Fibroblast of lung (primary cell): ENCODE measurements around the gene SCG3.

Experiments used
- CTCF ChIP-seq, 2 donors: IDR thresholded peaks in 1 of 2; conservative IDR thresholded peaks in 1 of 2; 1 replicate in 1 of 2; 2 replicates in 1 of 2; pipeline ENCODE4 v1.5.1; 2011 to 2012; ENCODE audit warnings: low read length in 2 of 2, control low read depth in 1 of 2, inconsistent platforms in 1 of 2, low read depth in 1 of 2, mild to moderate bottlenecking in 1 of 2
- EZH2 ChIP-seq: IDR thresholded peaks from 2 replicates; pipeline ENCODE4 v1.5.1; 2012; ENCODE audit warnings: low read length, control low read depth, mild to moderate bottlenecking; ENCODE audit errors: missing control alignments

GRCh38 chr15:51735228-51736010 lies 54.1 kb downstream of the SCG3 start:
- TF ChIP-seq CTCF (conservative IDR thresholded peaks at IDR 0.05 in 1 of 2, IDR thresholded peaks at IDR 0.05 in 1 of 2; ENCODE audit: low read depth in 1 of 2, low read length in 2 of 2) (no peak), EZH2 (no peak)
